Thymus (tissue), 11 donors: ENCODE results near the gene LACRT. TPM values are rescaled to one million over a fixed set of nuclear protein-coding genes. Genes with fewer than 3 reads are reported as not detected.

Source experiments
- DNase-seq, 9 donors: peaks; one replicate each; pipeline ENCODE4 v3.0.0-alpha.2; 2013; ENCODE audit warnings: low spot score in 9 of 9, low read depth in 6 of 9, missing footprints in 1 of 9
- H3K27ac ChIP-seq, 2 donors: one replicate each; pipeline ENCODE4 v1.5.1; 2013; ENCODE audit warnings: control low read depth in 1 of 2, low read depth in 1 of 2, low read length in 1 of 2, mild to moderate bottlenecking in 1 of 2, moderate library complexity in 1 of 2
- H3K27me3 ChIP-seq, 2 donors: one replicate each; pipeline ENCODE4 v1.5.1; 2013; ENCODE audit warnings: low read length in 1 of 2; ENCODE audit not compliant: control insufficient read depth in 2 of 2, insufficient read depth in 1 of 2
- H3K36me3 ChIP-seq, 2 donors: one replicate each; pipeline ENCODE4 v1.5.1; 2013; ENCODE audit warnings: low read length in 1 of 2, mild to moderate bottlenecking in 1 of 2, moderate library complexity in 1 of 2; ENCODE audit not compliant: control insufficient read depth in 2 of 2, insufficient read depth in 2 of 2
- H3K4me1 ChIP-seq, 2 donors: one replicate each; pipeline ENCODE4 v1.5.1; 2013; ENCODE audit warnings: low read length in 2 of 2; ENCODE audit not compliant: control insufficient read depth in 2 of 2, insufficient read depth in 2 of 2
- H3K4me3 ChIP-seq, 2 donors: one replicate each; pipeline ENCODE4 v1.5.1; 2013; ENCODE audit warnings: low read length in 2 of 2, control low read depth in 1 of 2, mild to moderate bottlenecking in 1 of 2
- H3K9me3 ChIP-seq, 2 donors: one replicate each; pipeline ENCODE4 v1.5.1; 2013; ENCODE audit warnings: low read length in 1 of 2, mild to moderate bottlenecking in 1 of 2; ENCODE audit not compliant: control insufficient read depth in 2 of 2, insufficient read depth in 1 of 2
- WGBS: extraction: QIAGEN DNeasy Blood & Tissue Kit; methylation state at CpG from one replicate; pipeline ENCODE4 v1.1.7; 2013; 5-methylcytosine and 5-hydroxymethylcytosine counted together
- polyA plus RNA-seq: library from polyadenylated mRNA; stranded (reverse); fragments of 200-250 nt; gene quantifications from one replicate; pipeline ENCODE4 v1.2.3, GENCODE V29; 2013
- total RNA-seq: library from RNA; stranded (reverse); fragments of 120-200 nt; gene quantifications from one replicate; pipeline ENCODE4 v1.2.4, GENCODE V29; 2013
- donor health status: healthy.

LACRT gene
- total and polyA plus RNA-seq, 2 donors, result 2.2 to 11.5 TPM

DNA sequence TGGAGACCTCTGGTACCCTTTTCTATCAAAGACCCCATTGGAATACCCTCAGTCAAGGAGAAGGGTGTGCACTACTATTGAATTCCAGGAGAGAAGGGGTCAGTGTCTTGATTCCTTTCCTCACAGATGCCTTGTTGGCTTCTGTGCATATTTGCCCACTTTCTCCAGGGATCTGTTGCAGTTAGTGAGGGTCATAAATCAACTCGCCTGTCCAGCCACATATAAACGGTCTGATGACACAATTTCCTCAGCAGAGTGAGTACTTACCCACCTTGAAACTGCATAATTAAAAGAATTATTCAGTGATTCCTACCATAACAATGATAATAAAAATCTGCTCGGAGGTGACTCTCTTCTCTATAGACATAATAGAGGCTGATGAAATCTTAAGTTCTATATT, 27.3 kb upstream of the LACRT start:
- H3K9me3 ChIP-seq, result no peaks in the 10 kb centered on the region
- 70% methylated on average over 3 of the region's 3 CpGs for WGBS
- H3K4me3 ChIP-seq, result no peak overlapping the region
- peaks cover 0 to 7% of the 10 kb centered on the region in 2 donors for H3K27me3 ChIP-seq
- H3K27ac ChIP-seq, result no peak overlapping the region
- no peaks in the 10 kb centered on the region for H3K4me1 ChIP-seq
- no peaks in the 10 kb centered on the region for H3K36me3 ChIP-seq
- DNase-seq, result no peak

DNA sequence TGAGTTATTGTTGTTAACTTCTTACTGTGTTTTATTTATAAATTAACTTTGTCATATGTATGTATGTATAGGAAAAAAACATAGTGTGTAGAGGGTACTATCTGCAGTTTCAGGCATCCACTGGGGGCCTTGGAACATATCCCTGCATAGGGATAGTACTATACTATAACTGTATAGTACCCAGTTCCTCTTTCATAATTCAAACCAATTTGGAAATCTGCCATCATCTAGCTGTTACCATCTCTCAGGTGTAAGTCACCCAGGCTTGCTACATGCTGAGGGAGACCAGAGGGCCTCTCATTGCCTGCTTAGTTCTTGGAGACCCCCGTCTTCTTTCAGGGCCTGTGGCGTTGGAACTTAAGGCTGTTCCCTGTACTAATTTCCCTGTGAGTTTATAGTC, 26.4 kb upstream of the LACRT start:
- no peak overlapping the region for H3K4me3 ChIP-seq
- no peaks in the 10 kb centered on the region for H3K36me3 ChIP-seq
- peaks cover 0 to 7% of the 10 kb centered on the region in 2 donors for H3K27me3 ChIP-seq
- H3K27ac ChIP-seq, result no peak overlapping the region
- H3K4me1 ChIP-seq, result no peaks in the 10 kb centered on the region
- no peaks in the 10 kb centered on the region for H3K9me3 ChIP-seq
- WGBS, result 36% methylated on average over 2 of the region's 2 CpGs
- no peak for DNase-seq

DNA sequence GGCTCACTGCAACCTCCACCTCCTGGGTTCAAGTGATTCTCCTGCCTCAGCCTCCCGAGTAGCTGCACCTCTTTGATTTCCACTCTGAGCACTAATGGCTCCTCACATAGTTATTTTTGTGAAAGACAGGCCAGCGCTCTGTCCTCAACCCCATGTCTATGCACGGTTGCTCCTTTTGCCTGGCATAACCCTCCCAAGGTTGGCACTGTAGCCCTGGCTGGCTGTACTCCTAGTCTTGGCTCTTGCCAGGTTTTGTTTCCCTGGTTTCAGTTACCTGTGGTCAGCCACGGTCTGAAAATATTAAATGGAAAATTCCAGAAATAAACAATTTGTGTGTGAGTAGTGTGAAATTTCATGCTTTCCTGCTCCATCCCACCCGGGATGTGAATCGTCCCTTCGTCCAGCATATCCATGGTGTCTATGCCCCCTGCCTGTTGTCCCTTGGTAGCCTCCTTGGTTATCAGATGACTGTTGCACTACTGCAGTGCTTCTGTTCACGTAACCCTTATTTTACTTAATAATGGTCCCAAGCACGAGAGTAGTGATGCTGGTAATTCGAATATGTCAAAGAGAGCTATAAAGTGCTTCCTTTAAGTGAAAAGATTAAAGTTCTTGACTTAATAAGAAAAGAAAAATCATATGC, 25.7 kb upstream of the LACRT start:
- Histone ChIP-seq H3K27ac (no peak overlapping the region), H3K27me3 (peaks cover 0 to 7% of the 10 kb centered on the region in 2 donors), H3K9me3 (no peaks in the 10 kb centered on the region), H3K36me3 (no peaks in the 10 kb centered on the region), H3K4me3 (no peak overlapping the region), H3K4me1 (no peaks in the 10 kb centered on the region)
- 94% methylated on average over 10 of the region's 10 CpGs for WGBS
- no peak for DNase-seq

DNA sequence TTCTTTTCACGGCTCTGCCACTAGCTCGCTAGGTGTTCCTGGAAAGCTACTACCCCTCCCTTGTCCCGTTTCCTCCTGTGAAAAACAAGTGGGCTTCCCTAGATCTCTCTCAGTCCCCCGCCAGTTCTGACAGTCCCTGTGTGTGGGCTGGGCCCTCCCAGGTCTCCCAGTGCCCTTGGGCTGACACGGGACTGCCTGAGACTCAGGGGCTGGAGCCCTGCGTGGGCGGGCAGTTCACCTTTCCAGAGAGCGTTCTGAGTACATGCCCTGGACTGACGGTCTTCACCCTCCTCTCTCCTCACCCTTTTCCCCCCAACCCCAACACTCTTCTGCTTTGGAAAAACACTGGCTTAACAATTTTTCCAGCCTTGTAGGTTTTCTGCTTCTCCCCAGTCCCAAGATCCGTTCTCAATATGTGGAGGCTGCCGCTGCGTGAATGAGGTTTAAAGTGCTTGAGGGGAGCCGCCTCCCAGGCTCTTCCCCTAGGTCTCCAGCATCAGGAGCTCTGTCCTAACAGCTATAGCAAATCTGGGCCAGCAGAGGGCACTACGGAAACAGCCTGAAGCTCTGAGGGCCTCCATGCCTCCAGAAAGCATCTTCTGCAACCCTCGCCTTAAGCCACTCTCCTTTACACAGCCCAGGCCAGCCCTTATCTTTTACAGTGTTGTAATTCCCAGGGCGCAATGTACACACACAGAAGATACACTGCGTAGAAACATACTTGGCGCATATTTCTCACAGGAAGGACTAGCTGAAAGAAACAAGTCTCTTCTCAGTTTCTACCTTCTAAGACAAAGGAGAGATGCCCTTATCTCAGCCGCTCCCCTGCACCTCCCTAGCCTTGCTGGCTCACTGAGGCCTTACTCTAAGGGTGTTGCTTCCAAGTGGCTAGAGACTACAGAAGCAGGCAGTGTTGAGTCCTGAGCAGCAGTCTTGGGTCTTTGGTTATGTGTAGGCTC, 23.9 kb upstream of the LACRT start:
- no peaks in the 10 kb centered on the region for H3K9me3 ChIP-seq
- no peaks in the 10 kb centered on the region for H3K4me1 ChIP-seq
- H3K4me3 ChIP-seq, result no peak overlapping the region
- peak in 6 of 9 donors; percentile 3 to 44 (median 12) for DNase-seq
- H3K27ac ChIP-seq, result no peak overlapping the region
- peaks cover 0 to 11% of the 10 kb centered on the region in 2 donors for H3K27me3 ChIP-seq
- 71% methylated on average over 19 of the region's 19 CpGs for WGBS
- no peaks in the 10 kb centered on the region for H3K36me3 ChIP-seq

DNA sequence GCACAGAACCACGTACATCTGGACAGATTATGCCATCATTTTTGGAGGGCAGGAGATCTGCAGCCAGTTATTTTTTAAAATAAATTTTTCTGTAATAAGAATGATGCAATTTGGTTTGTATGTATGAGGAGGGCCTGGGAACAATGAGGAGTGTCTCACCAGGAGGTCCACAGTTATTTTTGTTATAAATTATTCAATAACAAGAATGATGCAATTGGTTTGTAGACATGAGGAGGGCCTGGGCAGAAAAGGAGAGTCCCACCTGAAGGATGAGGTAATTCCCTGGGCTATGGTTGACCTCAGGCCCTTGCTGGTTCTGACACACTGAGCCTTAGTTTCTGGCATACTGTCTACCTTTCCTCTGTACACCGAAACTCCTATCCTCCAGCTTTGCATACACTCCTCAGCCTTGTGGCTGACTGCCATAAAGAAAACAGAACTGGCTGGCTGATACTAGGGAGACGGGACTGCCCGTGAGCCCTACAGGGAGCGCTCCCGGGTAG, 22.5 kb upstream of the LACRT start:
- Histone ChIP-seq H3K4me3 (no peak overlapping the region), H3K36me3 (no peaks in the 10 kb centered on the region), H3K4me1 (no peaks in the 10 kb centered on the region), H3K9me3 (no peaks in the 10 kb centered on the region), H3K27me3 (peaks cover 0 to 11% of the 10 kb centered on the region in 2 donors), H3K27ac (no peak overlapping the region)
- 96% methylated on average over 6 of the region's 6 CpGs for WGBS
- DNase-seq, result no peak

DNA sequence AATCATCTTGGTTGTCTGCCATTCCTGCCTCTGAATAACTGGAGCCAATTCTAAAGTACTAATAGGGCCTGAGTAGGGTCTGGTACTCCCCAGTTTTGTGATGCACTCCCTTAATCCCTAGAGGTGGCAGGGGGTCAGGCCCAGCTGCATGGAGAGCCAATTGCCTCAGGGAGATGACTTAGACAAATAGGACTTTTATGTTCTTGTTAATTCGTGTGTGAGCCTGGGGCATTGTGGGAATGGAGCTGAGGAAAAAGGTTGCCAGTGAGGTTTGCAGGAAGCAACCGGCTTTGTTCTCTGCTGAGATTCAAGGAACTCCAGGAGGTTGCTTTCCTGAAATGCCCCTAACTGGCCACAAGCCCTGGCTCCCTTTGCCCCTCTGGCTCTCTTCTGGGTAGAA, 20.2 kb upstream of the LACRT start:
- no peak overlapping the region for H3K27ac ChIP-seq
- WGBS, result 46% methylated on average over 2 of the region's 2 CpGs
- H3K9me3 ChIP-seq, result no peaks in the 10 kb centered on the region
- no peaks in the 10 kb centered on the region for H3K36me3 ChIP-seq
- H3K4me3 ChIP-seq, result no peak overlapping the region
- H3K27me3 ChIP-seq, result peaks cover 0 to 11% of the 10 kb centered on the region in 2 donors
- H3K4me1 ChIP-seq, result no peaks in the 10 kb centered on the region
- no peak for DNase-seq

DNA sequence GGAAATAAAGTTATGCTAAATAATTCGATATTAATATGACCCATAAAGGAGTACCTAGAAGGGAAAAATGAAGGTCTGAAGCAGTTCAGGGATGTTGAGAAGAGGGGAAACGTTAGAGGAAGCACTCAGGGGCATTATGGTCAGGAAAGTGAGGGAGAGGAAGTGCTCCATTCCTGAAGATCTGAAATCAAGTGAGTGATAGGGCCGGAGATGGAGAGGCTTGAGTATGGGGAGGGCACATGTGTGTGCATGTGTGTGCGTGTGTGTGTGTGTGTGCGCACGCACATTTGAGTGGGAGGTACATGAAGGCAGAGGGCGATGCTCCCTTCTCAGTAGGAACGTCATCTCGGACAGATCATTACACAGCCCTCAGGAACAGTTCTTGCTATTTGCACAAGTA, 18.3 kb upstream of the LACRT start:
- Histone ChIP-seq H3K4me1 (no peaks in the 10 kb centered on the region), H3K9me3 (no peaks in the 10 kb centered on the region), H3K27ac (no peak overlapping the region), H3K4me3 (no peak overlapping the region), H3K36me3 (no peaks in the 10 kb centered on the region), H3K27me3 (peaks cover 0 to 13% of the 10 kb centered on the region in 2 donors)
- WGBS, result 83% methylated on average over 9 of the region's 9 CpGs
- DNase-seq, result no peak

DNA sequence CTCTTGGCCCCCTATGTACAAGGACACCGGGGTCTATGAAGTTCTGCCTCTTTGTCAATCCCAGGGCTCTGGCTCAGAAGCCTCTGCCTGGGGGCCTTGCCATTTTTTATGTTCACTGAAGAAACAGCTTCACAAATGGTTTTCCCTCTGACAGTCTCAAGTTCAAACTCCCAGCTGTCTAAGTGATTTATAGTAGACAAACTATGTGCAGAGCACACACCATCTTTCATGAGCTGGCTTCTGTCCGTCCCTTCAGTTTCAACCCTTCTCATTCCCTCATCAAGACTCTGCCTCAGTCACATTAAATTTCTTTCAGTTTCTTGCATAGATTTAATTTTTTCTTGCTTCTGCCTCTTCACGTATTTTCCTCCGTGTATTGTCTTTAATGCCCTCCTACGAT, 16.2 kb upstream of the LACRT start:
- Histone ChIP-seq H3K4me1 (no peaks in the 10 kb centered on the region), H3K9me3 (no peaks in the 10 kb centered on the region), H3K4me3 (no peak overlapping the region), H3K27ac (no peak overlapping the region), H3K27me3 (peaks cover 0 to 12% of the 10 kb centered on the region in 2 donors), H3K36me3 (no peaks in the 10 kb centered on the region)
- WGBS, result 96% methylated on average over 5 of the region's 5 CpGs
- DNase-seq, result no peak

DNA sequence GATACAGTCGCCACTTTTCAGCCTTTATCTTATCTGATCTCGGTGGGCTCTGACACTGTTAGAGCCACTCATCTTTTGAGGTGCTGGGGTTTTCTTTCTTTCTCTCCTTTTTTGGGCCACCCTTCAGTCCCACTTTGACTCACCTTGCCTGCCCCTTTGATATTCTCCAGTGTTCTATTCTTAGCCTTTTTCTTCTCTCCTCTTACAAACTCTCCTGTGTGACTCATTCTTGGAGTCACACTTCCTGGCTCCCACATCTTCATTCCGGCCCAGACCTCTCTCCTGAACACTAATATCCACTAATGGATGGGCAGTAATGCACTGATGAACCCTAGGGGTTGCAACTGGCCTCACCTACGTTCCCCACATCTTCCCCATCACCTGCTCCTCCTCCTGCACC, 15.7 kb upstream of the LACRT start:
- Histone ChIP-seq H3K27me3 (peaks cover 0 to 13% of the 10 kb centered on the region in 2 donors), H3K4me3 (no peak overlapping the region), H3K9me3 (no peaks in the 10 kb centered on the region), H3K27ac (no peak overlapping the region), H3K36me3 (no peaks in the 10 kb centered on the region), H3K4me1 (no peaks in the 10 kb centered on the region)
- DNase-seq, result no peak
- WGBS, result 82% methylated on average over 4 of the region's 4 CpGs
